Heart left ventricle (tissue), 13 donors: Measurements from ENCODE around the gene SNHG17.

Source experiments
- POLR2A ChIP-seq, 2 donors: fragments of 450-650 bp; IDR thresholded peaks; one replicate each; pipeline ENCODE4 v1.6.1; 2017; ENCODE audit warnings: antibody characterized with exemption in 2 of 2, mild to moderate bottlenecking in 2 of 2, moderate library complexity in 2 of 2
- TF ChIP-seq, protein P1 (sequence below), 12 donors: fragments of 200-600 bp; sonication (generic) in 4 of 12; IDR thresholded peaks; one replicate each; pipeline versions ENCODE4 v1.5.0 to v1.8.0; 2018 to 2022; ENCODE audit warnings: antibody characterized with exemption in 12 of 12, mild to moderate bottlenecking in 5 of 12
- donor health status: ischemic (EF 13 %, LVEDD 7.1; RV severe dilation, severe dysfunction).
- donor health status: DM: no; HTN: yes; CAD: no.
- donor health status: DM: no; HTN: no; CAD: no.
- donor health status: ischemic (EF 25% LVEDD 6.9; RV normal size, moderate dysfunction).
- donor health status: ischemic (EF 25% LVEDD 5.7; RV mildly dilated, moderate dysfunction).
- donor health status: ischemic (EF 35%, LVEDD 5.7; RV mildly dilated, moderate dysfunction).
- donor health status: nonischemic (EF 11% LVEDD 7.7; RV severe dilation, severe dysfunction).
- donor health status: DM: yes; HTN: yes; CAD: no.
- donor health status: PGD.
- donor health status: ischemic (EF 29% LVEDD 5.4; RV normal size, mild dysfunction).
- donor health status: nonischemic (EF 23%, LVEDD 6.1; RV moderate dilation, normal function).

DNA sequence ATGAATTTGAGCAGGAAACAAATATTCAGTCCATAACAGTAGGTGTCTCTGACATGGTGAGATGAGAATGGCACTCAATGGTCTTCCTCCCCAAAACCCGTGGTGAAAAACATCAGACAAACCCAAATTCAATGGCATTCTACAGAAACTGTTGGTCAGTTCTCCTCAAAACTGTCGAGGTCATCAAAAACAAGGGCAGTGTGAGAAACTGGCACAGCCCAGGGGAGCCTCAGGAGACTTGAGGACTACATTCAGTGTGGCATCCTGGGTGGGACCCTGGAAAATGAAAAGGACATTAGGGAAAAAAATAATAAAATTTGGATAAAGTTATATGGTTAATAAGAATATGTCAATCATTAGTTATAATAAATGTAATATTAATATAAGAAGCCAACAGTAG is 48.3 kb downstream of the SNHG17 start:
- TF ChIP-seq, protein P1, sequence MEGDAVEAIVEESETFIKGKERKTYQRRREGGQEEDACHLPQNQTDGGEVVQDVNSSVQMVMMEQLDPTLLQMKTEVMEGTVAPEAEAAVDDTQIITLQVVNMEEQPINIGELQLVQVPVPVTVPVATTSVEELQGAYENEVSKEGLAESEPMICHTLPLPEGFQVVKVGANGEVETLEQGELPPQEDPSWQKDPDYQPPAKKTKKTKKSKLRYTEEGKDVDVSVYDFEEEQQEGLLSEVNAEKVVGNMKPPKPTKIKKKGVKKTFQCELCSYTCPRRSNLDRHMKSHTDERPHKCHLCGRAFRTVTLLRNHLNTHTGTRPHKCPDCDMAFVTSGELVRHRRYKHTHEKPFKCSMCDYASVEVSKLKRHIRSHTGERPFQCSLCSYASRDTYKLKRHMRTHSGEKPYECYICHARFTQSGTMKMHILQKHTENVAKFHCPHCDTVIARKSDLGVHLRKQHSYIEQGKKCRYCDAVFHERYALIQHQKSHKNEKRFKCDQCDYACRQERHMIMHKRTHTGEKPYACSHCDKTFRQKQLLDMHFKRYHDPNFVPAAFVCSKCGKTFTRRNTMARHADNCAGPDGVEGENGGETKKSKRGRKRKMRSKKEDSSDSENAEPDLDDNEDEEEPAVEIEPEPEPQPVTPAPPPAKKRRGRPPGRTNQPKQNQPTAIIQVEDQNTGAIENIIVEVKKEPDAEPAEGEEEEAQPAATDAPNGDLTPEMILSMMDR (IDR thresholded peaks at IDR 0.05) = no peak
- no peak for TF ChIP-seq POLR2A (IDR thresholded peaks at IDR 0.05)
